ENCODE data around the gene ANKRD60. TPM values are rescaled to one million over a fixed set of nuclear protein-coding genes. Genes with fewer than 3 reads are reported as not detected.

The ANKRD60 gene
- total RNA-seq, 1 donor from 2014 or later: not detected

DNA sequence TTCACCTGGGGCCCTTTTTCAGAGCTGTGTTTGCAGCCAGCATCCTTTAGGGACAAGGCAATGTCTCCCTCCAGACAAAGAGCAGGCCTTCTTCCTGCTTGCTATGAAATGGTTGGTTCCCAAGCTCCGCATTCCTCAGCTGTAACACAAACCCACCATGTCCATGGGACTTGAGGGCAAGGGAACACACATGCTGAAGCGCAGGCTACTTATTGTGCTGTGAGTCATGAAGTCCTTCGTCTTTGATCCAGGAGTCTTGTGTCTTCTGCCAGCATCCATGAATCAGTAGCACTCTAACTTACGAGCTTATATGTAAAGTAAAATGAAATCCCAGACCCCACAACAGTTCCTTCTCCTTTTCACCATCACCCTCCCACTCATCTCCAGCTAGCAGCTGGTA lies 59.0 kb downstream of the ANKRD60 start:
- no peak overlapping the region for H3K4me3 ChIP-seq
- H3K4me1 ChIP-seq: no peaks in the 10 kb centered on the region
- TF ChIP-seq CTCF (IDR thresholded peaks at IDR 0.05): no peak
- no peaks in the 10 kb centered on the region for H3K27me3 ChIP-seq
- no peak overlapping the region for H3K27ac ChIP-seq
- no peaks in the 10 kb centered on the region for H3K36me3 ChIP-seq
- intact Hi-C loops (cut with DNase I): no loop called here
- DNase-seq: no peak
- no peaks in the 10 kb centered on the region for H3K9me3 ChIP-seq
- ATAC-seq: no peak

DNA sequence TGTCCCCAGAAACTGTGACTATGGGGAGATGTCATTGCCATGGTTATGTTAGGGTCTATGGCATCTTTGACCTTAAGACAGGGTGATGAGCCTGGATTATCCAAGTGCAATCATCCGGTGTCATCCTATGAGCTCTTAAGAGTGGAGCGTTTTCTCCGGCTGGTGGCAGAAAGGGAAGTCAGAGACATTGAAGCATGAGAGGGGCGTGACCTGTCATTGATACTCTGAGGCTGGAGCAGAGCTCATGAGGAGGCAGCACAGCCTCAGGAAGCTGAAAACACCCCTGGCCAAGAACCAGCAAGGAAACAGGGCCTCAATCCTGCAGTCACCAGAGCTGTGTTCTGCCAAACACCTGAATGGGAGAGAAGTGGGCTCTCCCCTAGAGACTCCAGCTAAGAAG lies 59.6 kb downstream of the ANKRD60 start:
- DNase-seq (no peak), ATAC-seq (no peak)
- Histone ChIP-seq H3K9me3 (no peaks in the 10 kb centered on the region), H3K27me3 (no peaks in the 10 kb centered on the region), H3K4me3 (no peak overlapping the region), H3K36me3 (no peaks in the 10 kb centered on the region), H3K27ac (no peak overlapping the region), H3K4me1 (no peaks in the 10 kb centered on the region)
- intact Hi-C loops (cut with DNase I): no loop called here
- no peak for TF ChIP-seq CTCF (IDR thresholded peaks at IDR 0.05)

DNA sequence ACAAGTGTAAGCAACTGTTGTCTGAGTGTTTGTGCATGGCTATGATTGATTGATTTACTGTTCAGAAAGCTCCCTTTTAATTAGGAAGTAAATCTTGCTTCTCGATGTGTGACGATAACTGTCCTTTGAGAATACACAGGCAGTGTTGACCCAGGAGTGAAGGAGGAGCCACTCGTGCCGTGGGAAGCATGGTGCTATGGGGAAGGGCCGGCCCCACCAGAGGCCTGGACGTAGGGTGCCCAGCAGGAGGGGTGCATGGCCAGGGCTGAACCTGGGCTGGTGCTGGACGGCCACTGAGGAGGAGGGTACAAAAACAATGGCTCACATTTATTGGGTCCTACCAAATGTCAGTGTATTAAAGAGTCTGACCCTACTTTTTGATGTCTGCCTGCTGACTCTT lies 60.7 kb downstream of the ANKRD60 start:
- no peak for TF ChIP-seq CTCF (IDR thresholded peaks at IDR 0.05)
- H3K9me3 ChIP-seq: no peaks in the 10 kb centered on the region
- intact Hi-C loops (cut with DNase I): no loop called here
- no peaks in the 10 kb centered on the region for H3K27me3 ChIP-seq
- DNase-seq: no peak
- H3K36me3 ChIP-seq: no peaks in the 10 kb centered on the region
- no peak for ATAC-seq
- no peak overlapping the region for H3K4me3 ChIP-seq
- H3K4me1 ChIP-seq: no peaks in the 10 kb centered on the region
- H3K27ac ChIP-seq: no peak overlapping the region

Other genes with a start within 250 kb of the ANKRD60 start
- gene RAB22A, start 81.1 kb upstream of the ANKRD60 start, total RNA-seq: 24.2 TPM
- 47.8 TPM for gene VAPB, start 160.6 kb upstream of the ANKRD60 start, total RNA-seq

All from upper lobe of right lung (tissue), 1 donor.